Lower leg skin (tissue), 3 donors: ENCODE data around the gene MIS18A.

ENCODE experiments used
- CTCF ChIP-seq, 3 donors: fragments of 450-650 bp; IDR thresholded peaks; one replicate each; pipeline ENCODE4 v1.5.1; 2016; ENCODE audit warnings: antibody characterized with exemption in 3 of 3, mild to moderate bottlenecking in 3 of 3, moderate library complexity in 2 of 3
- POLR2A ChIP-seq, 2 donors: fragments of 450-650 bp; IDR thresholded peaks; one replicate each; pipeline ENCODE4 v1.6.1; 2016 to 2017; ENCODE audit warnings: antibody characterized with exemption in 2 of 2, mild to moderate bottlenecking in 1 of 2, moderate library complexity in 1 of 2

- no peak for TF ChIP-seq CTCF (IDR thresholded peaks at IDR 0.05)
- TF ChIP-seq POLR2A (IDR thresholded peaks at IDR 0.05) = no peak
Measured at GRCh38 chr21:32300117-32300681, 21.4 kb upstream of the MIS18A start.
